ENCODE data around the gene PGM3.

GRCh38 chr6:83231146-83231545, 38.1 kb upstream of the PGM3 start:
- TF ChIP-seq CTCF (IDR thresholded peaks at IDR 0.05) (no peak), POLR2AphosphoS5 (IDR thresholded peaks at IDR 0.05; ENCODE audit: insufficient read depth in 1 of 2, low read depth in 1 of 2) (no peak)

Data from vagina (tissue), 2 donors.